ENCODE results near the gene DUSP2.

DNA sequence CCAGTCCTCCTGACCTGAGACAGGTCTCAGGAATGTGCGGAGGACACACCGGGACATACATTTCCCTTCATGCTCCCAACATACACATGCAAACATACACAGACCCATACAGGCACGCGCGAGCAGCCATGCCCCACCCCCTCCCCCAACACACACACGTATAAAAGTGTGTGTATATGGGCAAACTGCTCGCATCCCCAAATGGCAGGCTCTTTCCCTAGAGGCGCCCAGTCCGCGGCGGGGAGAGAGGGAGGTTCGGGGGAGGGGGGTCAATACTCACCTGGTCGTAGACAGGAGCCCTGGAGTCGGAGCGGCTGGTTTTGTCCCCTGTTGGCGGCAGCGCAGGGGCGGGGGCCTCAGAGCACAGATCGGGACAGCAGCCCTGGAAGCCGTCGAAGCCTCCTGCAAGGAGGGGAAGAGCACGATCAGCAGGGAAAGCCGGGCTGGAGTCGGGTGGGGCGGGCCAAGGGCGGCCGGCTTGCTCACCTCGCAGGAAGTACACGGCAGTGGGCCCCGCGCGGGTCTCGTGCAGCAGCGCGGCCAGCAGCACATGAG is 682 bp downstream of the DUSP2 start:
- no peak for TF ChIP-seq POLR2A (IDR thresholded peaks at IDR 0.05; ENCODE audit: low read length)
- no peak for TF ChIP-seq GATA1 (IDR thresholded peaks at IDR 0.05; ENCODE audit: low read depth, low read length)
